Measurements from ENCODE around the gene BAIAP2.

DNA sequence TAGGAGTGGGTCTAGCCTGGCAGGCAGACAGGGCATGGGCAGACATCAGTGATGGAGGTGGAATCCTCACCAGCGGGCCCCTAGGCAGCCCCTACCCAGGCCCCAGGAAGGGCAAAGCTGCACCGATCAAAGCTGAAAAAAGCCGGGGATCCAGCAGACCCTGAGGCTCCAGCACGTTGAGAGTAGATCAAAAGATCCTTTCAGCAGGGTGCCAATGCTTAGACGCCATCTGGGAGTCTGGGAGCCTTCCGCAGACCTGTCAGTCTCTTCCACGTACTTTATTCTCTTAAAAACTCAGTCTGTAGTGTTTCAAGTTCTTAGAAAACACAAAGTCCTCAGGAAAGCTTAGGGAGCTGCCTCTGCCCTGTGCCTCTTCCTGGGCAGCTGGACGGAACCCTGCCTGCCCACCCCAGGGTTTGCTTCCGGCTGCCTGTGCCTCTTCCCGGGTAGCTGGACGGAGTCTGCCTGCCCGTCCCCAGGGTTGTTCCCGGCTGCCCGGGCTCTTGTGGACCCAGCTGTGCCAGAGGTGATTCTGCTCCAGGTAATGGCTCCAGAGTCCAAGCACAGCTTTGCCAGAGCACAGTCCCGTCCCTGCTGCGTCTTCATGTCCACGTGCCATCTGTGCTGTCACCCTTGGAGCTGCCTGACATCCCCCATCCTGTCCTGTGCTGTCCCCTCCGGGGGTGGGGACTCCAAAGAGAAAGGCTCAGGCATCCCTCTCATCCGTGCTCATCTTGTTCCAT is 79.6 kb downstream of the BAIAP2 start:
- no peak for TF ChIP-seq CTCF (IDR thresholded peaks at IDR 0.05)
- TF ChIP-seq POLR2A (IDR thresholded peaks at IDR 0.05): no peak
